Measurements from ENCODE around the gene ZNF774. TPM values are rescaled to one million over a fixed set of nuclear protein-coding genes. Genes with fewer than 3 reads are reported as not detected.
"Not testable (repeated sequence)": the region's sequence is repeated elsewhere in the genome, so short reads cannot be mapped to it uniquely, and the experiment has no call there.

The ZNF774 gene
- total RNA-seq, 6 experiments from 2014 or later, result 1.3 to 2.3 (median 2.1) TPM

DNA sequence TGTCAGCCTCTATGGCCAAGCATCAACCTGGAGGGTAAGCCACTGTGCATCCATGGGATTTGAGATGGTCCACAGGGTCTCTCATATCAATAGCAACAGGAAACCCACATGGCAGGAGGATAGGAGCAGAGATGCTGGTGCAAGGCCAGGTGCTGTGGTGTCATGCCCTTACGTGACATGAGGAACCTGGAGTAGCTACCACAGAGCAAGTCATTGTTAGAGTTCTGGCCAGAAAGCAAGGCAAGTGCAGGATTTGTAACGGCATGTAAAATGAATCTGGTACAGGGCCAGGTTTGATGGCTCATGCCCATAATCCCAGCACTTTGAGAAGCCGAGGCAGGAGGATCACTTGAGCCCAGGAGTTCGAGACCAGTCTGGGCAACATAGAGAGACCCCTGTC, 14.8 kb upstream of the ZNF774 start:
- TF ChIP-seq, protein P1, sequence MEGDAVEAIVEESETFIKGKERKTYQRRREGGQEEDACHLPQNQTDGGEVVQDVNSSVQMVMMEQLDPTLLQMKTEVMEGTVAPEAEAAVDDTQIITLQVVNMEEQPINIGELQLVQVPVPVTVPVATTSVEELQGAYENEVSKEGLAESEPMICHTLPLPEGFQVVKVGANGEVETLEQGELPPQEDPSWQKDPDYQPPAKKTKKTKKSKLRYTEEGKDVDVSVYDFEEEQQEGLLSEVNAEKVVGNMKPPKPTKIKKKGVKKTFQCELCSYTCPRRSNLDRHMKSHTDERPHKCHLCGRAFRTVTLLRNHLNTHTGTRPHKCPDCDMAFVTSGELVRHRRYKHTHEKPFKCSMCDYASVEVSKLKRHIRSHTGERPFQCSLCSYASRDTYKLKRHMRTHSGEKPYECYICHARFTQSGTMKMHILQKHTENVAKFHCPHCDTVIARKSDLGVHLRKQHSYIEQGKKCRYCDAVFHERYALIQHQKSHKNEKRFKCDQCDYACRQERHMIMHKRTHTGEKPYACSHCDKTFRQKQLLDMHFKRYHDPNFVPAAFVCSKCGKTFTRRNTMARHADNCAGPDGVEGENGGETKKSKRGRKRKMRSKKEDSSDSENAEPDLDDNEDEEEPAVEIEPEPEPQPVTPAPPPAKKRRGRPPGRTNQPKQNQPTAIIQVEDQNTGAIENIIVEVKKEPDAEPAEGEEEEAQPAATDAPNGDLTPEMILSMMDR (IDR thresholded peaks at IDR 0.05), result no peak
- peaks cover 2% of the 10 kb centered on the region for H3K27me3 Mint-ChIP-seq (ENCODE audit: insufficient read depth)
- H3K4me1 Mint-ChIP-seq (ENCODE audit: low read depth), result peaks cover 24% of the 10 kb centered on the region
- peak overlapping the region; percentile 77 for H3K27ac Mint-ChIP-seq
- no peaks in the 10 kb centered on the region for H3K9me3 Mint-ChIP-seq
- H3K4me3 Mint-ChIP-seq, result peak overlapping the region; percentile 51; the same call in 1 of the 2 replicates
- DNase-seq, result no peak
- no peaks in the 10 kb centered on the region for H3K36me3 Mint-ChIP-seq (ENCODE audit: low read depth)

DNA sequence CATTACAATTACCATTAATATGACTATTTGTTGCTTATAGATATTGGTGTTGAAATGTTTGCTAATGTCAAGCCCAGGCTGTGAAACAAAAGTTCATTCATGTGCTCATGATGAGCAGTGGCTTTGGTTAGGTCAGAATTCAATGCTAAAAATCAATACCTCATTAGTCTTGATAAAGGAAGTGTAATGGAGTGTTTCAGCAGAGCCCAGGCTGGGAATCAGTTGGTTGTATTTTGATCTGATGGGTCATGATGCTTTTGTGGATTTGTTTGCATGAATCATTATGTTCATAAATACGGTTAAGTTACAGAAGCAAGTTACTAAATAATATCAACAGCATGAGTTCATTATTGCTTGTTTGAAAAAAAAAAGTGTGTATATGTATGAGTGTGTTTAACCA, 13.6 kb upstream of the ZNF774 start:
- H3K9me3 Mint-ChIP-seq, result no peaks in the 10 kb centered on the region
- H3K4me1 Mint-ChIP-seq (ENCODE audit: low read depth), result peaks cover 35% of the 10 kb centered on the region
- H3K27ac Mint-ChIP-seq, result no peak overlapping the region

DNA sequence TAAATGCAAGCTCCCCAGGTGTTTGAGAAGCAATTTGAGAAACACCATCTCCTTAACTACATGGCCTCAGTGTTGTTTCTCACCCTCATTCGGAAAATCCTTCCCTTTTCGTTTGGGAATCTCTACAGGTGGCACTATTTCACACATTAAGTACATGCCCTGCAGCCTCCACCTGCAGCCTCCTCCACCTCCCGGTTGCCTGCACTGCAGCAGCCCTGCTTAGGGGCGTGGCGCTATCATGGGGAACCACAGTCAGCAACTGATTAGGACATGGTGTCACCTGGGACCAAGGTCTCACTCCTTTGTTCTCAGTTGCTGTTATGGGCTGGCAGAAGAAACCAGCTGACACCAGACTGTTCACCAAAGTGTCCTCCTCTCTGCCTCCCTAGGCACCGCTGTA, 11.7 kb upstream of the ZNF774 start:
- no peaks in the 10 kb centered on the region for H3K9me3 Mint-ChIP-seq
- no peak overlapping the region for H3K4me3 Mint-ChIP-seq
- H3K4me1 Mint-ChIP-seq (ENCODE audit: low read depth), result peaks cover 39% of the 10 kb centered on the region
- DNase-seq, result no peak
- H3K27ac Mint-ChIP-seq, result no peak overlapping the region
- TF ChIP-seq, protein P1 (IDR thresholded peaks at IDR 0.05), result no peak
- no peaks in the 10 kb centered on the region for H3K36me3 Mint-ChIP-seq (ENCODE audit: low read depth)
- H3K27me3 Mint-ChIP-seq (ENCODE audit: insufficient read depth), result peaks cover 2% of the 10 kb centered on the region

More for the DNA sequence above, 13.6 kb upstream of the ZNF774 start:
- TF ChIP-seq, protein P1 (IDR thresholded peaks at IDR 0.05), result no peak
- Mint-ChIP-seq H3K36me3 (ENCODE audit: low read depth) (no peaks in the 10 kb centered on the region), H3K27me3 (ENCODE audit: insufficient read depth) (peaks cover 2% of the 10 kb centered on the region), H3K4me3 (no peak overlapping the region)
- no peak for DNase-seq

DNA sequence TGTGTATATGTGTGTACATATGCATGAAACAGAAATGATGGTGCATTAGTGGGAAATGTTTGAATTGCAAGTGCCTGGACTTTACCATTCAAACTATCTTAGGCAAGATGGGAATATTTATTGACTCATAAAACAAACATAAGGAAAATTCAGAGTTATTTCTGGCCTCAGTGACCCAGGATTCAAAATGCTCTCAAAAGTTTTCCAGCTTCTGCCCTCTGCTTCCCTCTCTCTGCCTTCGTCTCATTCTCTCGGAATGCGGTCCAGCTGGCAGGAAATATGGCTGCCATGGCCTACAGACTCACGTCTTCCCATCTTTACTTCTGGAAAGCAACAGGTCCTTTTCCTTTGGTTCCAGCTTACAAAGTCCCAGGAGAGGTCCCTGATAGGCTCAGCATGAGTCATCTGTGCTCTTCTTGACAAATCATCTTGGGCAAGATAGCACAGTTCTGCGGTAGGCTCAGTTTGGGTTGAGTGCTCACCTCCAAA, 8.7 kb upstream of the ZNF774 start:
- peaks cover 33% of the 10 kb centered on the region for H3K4me1 Mint-ChIP-seq (ENCODE audit: low read depth)
- TF ChIP-seq, protein P1 (IDR thresholded peaks at IDR 0.05), result no peak
- no peak overlapping the region for H3K27ac Mint-ChIP-seq
- H3K27me3 Mint-ChIP-seq (ENCODE audit: insufficient read depth), result no peaks in the 10 kb centered on the region; the same call in none of the 2 replicates
- no peaks in the 10 kb centered on the region for H3K9me3 Mint-ChIP-seq
- no peak for DNase-seq
- H3K4me3 Mint-ChIP-seq, result no peak overlapping the region
- no peaks in the 10 kb centered on the region for H3K36me3 Mint-ChIP-seq (ENCODE audit: low read depth)

DNA sequence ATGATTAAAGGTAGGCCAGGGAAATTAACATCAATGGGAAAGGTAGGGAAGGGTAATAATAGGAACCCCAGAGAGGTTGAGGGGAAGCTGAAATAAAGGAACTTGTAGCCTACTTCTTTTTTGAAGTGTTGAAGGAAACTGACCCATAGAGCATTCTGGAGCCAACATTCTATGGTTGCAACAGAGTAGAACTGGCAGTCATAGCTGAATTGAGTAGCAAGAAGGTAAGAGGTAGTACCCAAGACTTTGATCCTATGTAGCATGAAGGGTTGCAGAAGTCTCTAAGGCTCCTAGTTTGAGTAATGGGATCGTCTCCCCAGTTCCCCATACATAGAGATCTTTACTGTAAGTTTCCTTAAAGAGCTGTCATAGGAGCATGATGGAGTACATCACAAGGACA, 7.4 kb upstream of the ZNF774 start:
- DNase-seq, result no peak
- no peak overlapping the region for H3K4me3 Mint-ChIP-seq
- peaks cover 30% of the 10 kb centered on the region for H3K4me1 Mint-ChIP-seq (ENCODE audit: low read depth)
- TF ChIP-seq, protein P1 (IDR thresholded peaks at IDR 0.05), result no peak
- H3K9me3 Mint-ChIP-seq, result no peaks in the 10 kb centered on the region
- no peaks in the 10 kb centered on the region for H3K36me3 Mint-ChIP-seq (ENCODE audit: low read depth)
- H3K27me3 Mint-ChIP-seq (ENCODE audit: insufficient read depth), result no peaks in the 10 kb centered on the region; the same call in none of the 2 replicates
- H3K27ac Mint-ChIP-seq, result no peak overlapping the region

DNA sequence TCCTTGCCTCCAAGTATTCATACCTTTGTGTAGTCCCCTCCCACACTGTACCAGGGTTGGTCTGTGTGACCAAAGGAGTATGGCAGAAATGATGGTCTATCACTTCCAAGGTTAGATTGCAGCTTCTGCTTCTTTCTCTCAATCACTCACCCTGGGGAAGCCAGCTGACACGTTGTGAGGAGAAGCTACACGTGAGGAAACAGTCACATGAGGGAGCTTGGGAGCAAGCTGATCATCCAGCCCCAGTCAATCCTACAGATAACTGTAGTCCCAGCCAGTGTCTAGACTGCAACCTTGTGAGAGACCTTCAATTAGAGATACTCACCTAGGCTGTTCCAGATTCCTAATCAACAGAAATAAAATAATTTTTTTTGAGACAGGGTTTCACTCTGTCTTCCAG, 6.2 kb upstream of the ZNF774 start:
- Mint-ChIP-seq H3K36me3 (ENCODE audit: low read depth) (no peaks in the 10 kb centered on the region), H3K27me3 (ENCODE audit: insufficient read depth) (no peaks in the 10 kb centered on the region; the same call in none of the 2 replicates), H3K9me3 (no peaks in the 10 kb centered on the region), H3K4me3 (no peak overlapping the region), H3K4me1 (ENCODE audit: low read depth) (peaks cover 30% of the 10 kb centered on the region), H3K27ac (no peak overlapping the region)
- TF ChIP-seq, protein P1 (IDR thresholded peaks at IDR 0.05), result no peak
- DNase-seq, result no peak

DNA sequence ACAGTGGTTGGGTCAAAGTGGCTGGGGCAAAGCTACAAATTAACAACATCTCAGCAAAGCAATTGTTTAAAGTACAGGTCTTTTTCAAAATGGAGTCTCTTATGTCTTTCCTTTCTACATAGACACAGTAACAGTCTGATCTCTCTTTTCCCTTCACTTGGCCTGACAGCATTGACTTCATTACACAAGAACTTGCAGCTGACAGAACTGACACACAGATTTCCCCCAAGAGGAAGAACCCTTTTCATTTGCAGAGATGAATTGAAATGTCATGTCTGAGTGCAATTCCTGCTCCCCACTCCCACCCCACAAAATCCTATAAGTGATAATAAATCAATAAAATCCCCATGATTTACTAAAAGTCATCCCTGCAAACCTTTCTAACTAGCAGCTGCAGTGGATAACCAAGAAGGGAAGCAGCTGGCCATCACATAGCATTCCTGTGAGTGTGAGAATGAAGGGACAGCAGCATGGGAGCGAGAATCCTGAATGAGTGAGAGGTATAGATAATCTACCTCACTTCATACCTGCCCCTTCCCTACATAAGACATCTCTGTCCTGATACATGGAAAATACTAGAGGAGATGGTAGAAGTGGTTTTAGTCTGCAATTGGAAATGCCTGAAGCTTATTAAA, 4.5 kb upstream of the ZNF774 start:
- H3K9me3 Mint-ChIP-seq; DNase-seq; H3K27me3 Mint-ChIP-seq (ENCODE audit: insufficient read depth); H3K27ac Mint-ChIP-seq; H3K4me3 Mint-ChIP-seq; H3K36me3 Mint-ChIP-seq (ENCODE audit: low read depth): not testable (repeated sequence)
- peaks cover 36% of the 10 kb centered on the region for H3K4me1 Mint-ChIP-seq (ENCODE audit: low read depth)
